Endothelial cell of umbilical vein (primary cell): ENCODE measurements around the gene ATF3.

Source experiments
- EZH2 ChIP-seq: IDR thresholded peaks from 2 replicates; pipeline ENCODE4 v1.6.1; 2012; ENCODE audit warnings: borderline replicate concordance, low read depth, mild to moderate bottlenecking, moderate library complexity, low read length, inconsistent platforms; ENCODE audit not compliant: severe bottlenecking
- GATA2 ChIP-seq: IDR thresholded peaks from 2 replicates; pipeline ENCODE4 v1.7.0; 2011; ENCODE audit warnings: low read depth, mild to moderate bottlenecking, moderate library complexity, mixed read lengths, low read length; ENCODE audit not compliant: insufficient read length, insufficient read depth
- MYC ChIP-seq: IDR thresholded peaks from one replicate; pipeline ENCODE4 v1.6.1; 2011; ENCODE audit warnings: mild to moderate bottlenecking, low read depth, low read length
- POLR2A ChIP-seq: IDR thresholded peaks from 2 replicates; pipeline ENCODE4 v1.6.1; 2012; ENCODE audit warnings: low read depth, mild to moderate bottlenecking, control low read depth, low read length
- POLR2AphosphoS5 ChIP-seq: IDR thresholded peaks from 2 replicates; pipeline ENCODE4 v1.6.1; 2012; ENCODE audit warnings: low read depth, mild to moderate bottlenecking, control low read depth, low read length, moderate library complexity; ENCODE audit not compliant: insufficient read depth
- TF ChIP-seq, protein P1 (sequence below), 2 donors: IDR thresholded peaks; 1 replicate in 1 of 2; 2 replicates in 1 of 2; pipeline ENCODE4 v1.5.1; 2011; ENCODE audit warnings: low read length in 2 of 2, mild to moderate bottlenecking in 2 of 2, moderate library complexity in 2 of 2, control low read depth in 1 of 2, inconsistent platforms in 1 of 2, low read depth in 1 of 2; ENCODE audit not compliant: insufficient read depth in 1 of 2; ENCODE audit errors: extremely low read depth in 1 of 2
- TF ChIP-seq, protein P2 (sequence below): IDR thresholded peaks from 2 replicates; pipeline ENCODE4 v1.6.1; 2011; ENCODE audit not compliant: insufficient read depth, insufficient read length

DNA sequence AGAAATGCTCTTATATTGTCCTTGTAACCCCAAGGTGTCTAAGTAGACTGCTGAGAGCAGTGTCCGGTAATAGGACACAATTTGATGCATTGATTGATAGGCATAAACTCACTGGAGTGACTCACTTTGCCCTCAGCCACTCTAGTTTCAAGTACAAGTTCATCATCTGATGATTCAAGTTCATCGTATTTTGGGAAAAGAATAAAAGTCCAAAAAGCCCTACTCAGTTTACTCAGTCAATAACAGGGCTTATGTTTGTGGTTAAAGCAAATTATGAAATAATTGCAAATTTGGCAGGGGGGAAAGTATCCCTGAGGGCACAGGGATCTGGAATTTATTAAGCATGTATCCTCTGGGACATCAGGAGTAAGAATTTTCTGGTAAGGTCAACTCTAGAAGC is 7.6 kb upstream of the ATF3 start:
- TF ChIP-seq POLR2AphosphoS5 = no peak
- TF ChIP-seq, protein P1, sequence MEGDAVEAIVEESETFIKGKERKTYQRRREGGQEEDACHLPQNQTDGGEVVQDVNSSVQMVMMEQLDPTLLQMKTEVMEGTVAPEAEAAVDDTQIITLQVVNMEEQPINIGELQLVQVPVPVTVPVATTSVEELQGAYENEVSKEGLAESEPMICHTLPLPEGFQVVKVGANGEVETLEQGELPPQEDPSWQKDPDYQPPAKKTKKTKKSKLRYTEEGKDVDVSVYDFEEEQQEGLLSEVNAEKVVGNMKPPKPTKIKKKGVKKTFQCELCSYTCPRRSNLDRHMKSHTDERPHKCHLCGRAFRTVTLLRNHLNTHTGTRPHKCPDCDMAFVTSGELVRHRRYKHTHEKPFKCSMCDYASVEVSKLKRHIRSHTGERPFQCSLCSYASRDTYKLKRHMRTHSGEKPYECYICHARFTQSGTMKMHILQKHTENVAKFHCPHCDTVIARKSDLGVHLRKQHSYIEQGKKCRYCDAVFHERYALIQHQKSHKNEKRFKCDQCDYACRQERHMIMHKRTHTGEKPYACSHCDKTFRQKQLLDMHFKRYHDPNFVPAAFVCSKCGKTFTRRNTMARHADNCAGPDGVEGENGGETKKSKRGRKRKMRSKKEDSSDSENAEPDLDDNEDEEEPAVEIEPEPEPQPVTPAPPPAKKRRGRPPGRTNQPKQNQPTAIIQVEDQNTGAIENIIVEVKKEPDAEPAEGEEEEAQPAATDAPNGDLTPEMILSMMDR (IDR thresholded peaks at IDR 0.05; ENCODE audit: extremely low read depth in 1 of 2, insufficient read depth in 1 of 2, low read depth in 1 of 2, low read length in 2 of 2) = no peak
- TF ChIP-seq MYC = no peak
- no peak for TF ChIP-seq EZH2
- TF ChIP-seq POLR2A = no peak
- TF ChIP-seq, protein P2, sequence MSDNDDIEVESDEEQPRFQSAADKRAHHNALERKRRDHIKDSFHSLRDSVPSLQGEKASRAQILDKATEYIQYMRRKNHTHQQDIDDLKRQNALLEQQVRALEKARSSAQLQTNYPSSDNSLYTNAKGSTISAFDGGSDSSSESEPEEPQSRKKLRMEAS = no peak
- TF ChIP-seq GATA2 = no peak
